K562 (cell line): Measurements from ENCODE around the gene ALK. TPM values are rescaled to one million over a fixed set of nuclear protein-coding genes. Genes with fewer than 3 reads are reported as not detected.

Source experiments
- ETV1 ChIP-seq: fragments of 450-650 bp; conservative IDR thresholded peaks from 2 replicates; pipeline ENCODE4 v1.6.1; 2016; ENCODE audit warnings: missing genetic modification characterization, control low read depth, low read depth, missing compliant biosample characterization
- MBD1 ChIP-seq: fragments of 250-450 bp; sonication (Bioruptor Pico); IDR thresholded peaks from 2 replicates; pipeline ENCODE4 v1.8.0; 2022; ENCODE audit warnings: inconsistent platforms
- SAFB ChIP-seq: fragments of 200-400 bp; formaldehyde crosslinking; IDR thresholded peaks from 2 replicates; pipeline ENCODE4 v1.6.1; 2017; ENCODE audit warnings: low read depth, low read length, borderline replicate concordance
- SIX5 ChIP-seq, 2 experiments: IDR thresholded peaks; 2 replicates each; pipeline ENCODE4 v1.6.1; 2011; ENCODE audit warnings: low read length in 2 of 2, borderline replicate concordance in 1 of 2, low read depth in 1 of 2, mild to moderate bottlenecking in 1 of 2, moderate library complexity in 1 of 2; ENCODE audit not compliant: insufficient read depth in 1 of 2
- THAP12 ChIP-seq: fragments of 250-450 bp; sonication (Bioruptor Pico); IDR thresholded peaks from 2 replicates; pipeline ENCODE4 v1.9.0; 2021; ENCODE audit warnings: mild to moderate bottlenecking, inconsistent platforms
- ZNF24 ChIP-seq: fragments of 450-650 bp; IDR thresholded peaks from 2 replicates; pipeline ENCODE4 v1.6.1; 2016
- ZNF324 ChIP-seq: fragments of 250-450 bp; sonication (Bioruptor Pico); IDR thresholded peaks from 2 replicates; pipeline ENCODE4 v1.4.0; 2020; ENCODE audit warnings: mild to moderate bottlenecking
- ZNF695 ChIP-seq: fragments of 450-650 bp; formaldehyde crosslinking; IDR thresholded peaks from 2 replicates; pipeline ENCODE4 v1.4.0; 2020; ENCODE audit warnings: mild to moderate bottlenecking, moderate library complexity
- polyA plus RNA-seq, 8 experiments: library from polyadenylated mRNA; depleted of rRNA in 4 of 8; stranded (reverse) in 5 of 8; unstranded in 3 of 8; fragments of >200 nt; fragmentation: Nextera tagmentation in 2 of 8; fragmentation: Illumina TruSeq in 1 of 8; extraction: Ambion mirVana in 2 of 8; extraction: Trizol in 1 of 8; gene quantifications; 2 replicates each; pipeline versions ENCODE4 v1.2.1 to v1.2.3, GENCODE V29; 2011 to 2014; ENCODE audit warnings: inconsistent platforms in 1 of 8, missing spikeins in 1 of 8
- total RNA-seq, 7 experiments: library from RNA; depleted of rRNA in 6 of 7; stranded (reverse); fragments of >200 nt in 6 of 7; fragmentation: Illumina TruSeq in 2 of 7; extraction: Trizol in 2 of 7; gene quantifications; 2 replicates each; pipeline versions ENCODE4 v1.2.1 to v1.2.3, GENCODE V29; 2011 to 2021; ENCODE audit warnings: low replicate concordance in 1 of 7
- TF ChIP-seq, protein P1 (sequence below): sonication (generic); formaldehyde crosslinking; IDR thresholded peaks from 2 replicates; pipeline ENCODE4 v1.8.0; 2022; ENCODE audit warnings: mild to moderate bottlenecking, low read depth, missing genetic modification reagents

The ALK gene
- total and polyA plus RNA-seq, 9 of the 15 experiments (the other 6 are each of a cell fraction or from before 2014, with no cell fraction given), result not detected

DNA sequence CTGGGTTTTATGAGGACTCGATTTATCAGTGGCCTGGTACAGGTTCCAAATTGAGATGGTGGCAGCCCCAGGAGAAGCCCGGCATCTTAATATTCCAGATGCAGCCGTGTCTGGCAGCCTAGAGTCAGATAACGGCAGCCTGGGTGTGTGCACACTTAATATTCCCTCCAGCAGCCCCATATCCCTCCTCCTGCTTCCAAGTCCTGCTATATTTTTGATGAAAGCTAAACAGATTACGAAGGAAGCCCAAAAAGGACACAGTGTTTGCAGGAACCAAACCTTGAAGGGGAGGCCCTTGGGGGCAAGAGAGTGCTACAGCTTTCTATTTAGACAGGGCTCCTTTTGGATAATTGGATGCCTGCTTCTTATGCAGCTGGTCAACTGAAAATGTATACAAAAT lies 25.1 kb upstream of the ALK start (continued):
- TF ChIP-seq THAP12 (CRISPR knock-in tag) (no peak), ZNF24 (no peak), ETV1 (no peak), ZNF324 (no peak), ZNF695 (CRISPR knock-in tag) (no peak), MBD1 (CRISPR knock-in tag) (no peak), SIX5 (IDR thresholded peaks at IDR 0.05; ENCODE audit: borderline replicate concordance in 1 of 2, insufficient read depth in 1 of 2, low read depth in 1 of 2, low read length in 2 of 2) (no peak), SAFB (no peak)
- TF ChIP-seq, protein P1, sequence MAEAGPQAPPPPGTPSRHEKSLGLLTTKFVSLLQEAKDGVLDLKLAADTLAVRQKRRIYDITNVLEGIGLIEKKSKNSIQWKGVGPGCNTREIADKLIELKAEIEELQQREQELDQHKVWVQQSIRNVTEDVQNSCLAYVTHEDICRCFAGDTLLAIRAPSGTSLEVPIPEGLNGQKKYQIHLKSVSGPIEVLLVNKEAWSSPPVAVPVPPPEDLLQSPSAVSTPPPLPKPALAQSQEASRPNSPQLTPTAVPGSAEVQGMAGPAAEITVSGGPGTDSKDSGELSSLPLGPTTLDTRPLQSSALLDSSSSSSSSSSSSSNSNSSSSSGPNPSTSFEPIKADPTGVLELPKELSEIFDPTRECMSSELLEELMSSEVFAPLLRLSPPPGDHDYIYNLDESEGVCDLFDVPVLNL (CRISPR knock-in tag), result no peak
